ENCODE measurements around the gene PNPLA5. TPM values are rescaled to one million over a fixed set of nuclear protein-coding genes. Genes with fewer than 3 reads are reported as not detected.

PNPLA5 gene
- total and polyA plus RNA-seq, 9 of the 15 experiments (the other 6 are each of a cell fraction or from before 2014, with no cell fraction given) = not detected

- ChIA-PET CTCF (ENCODE audit: low intra/inter-chr PET ratio) (no interaction called here), POLR2A (no interaction called here)
- Histone ChIP-seq H2AFZ (ENCODE audit: low read depth, low read length) (no peak overlapping the region), H3K4me1 (replicated peaks in 1 of 2; ENCODE audit: control insufficient read depth in 2 of 2, insufficient read depth in 2 of 2, low read length in 2 of 2) (peaks cover 2 to 9% of the 10 kb centered on the region in 2 experiments; a peak in 3 of 5 replicates), H3K9ac (ENCODE audit: insufficient read depth in 1 of 2, low read depth in 2 of 2, low read length in 2 of 2) (no peak overlapping the region), H3K27me3 (ENCODE audit: control insufficient read depth in 2 of 2, insufficient read depth in 2 of 2, low read length in 2 of 2) (peaks cover 10 to 23% of the 10 kb centered on the region in 2 experiments; a peak in 4 of 5 replicates), H3K9me1 (ENCODE audit: control insufficient read depth, insufficient read depth, low read length) (no peaks in the 10 kb centered on the region), H3K27ac (ENCODE audit: extremely low read depth, low read depth, low read length) (no peak overlapping the region), H3K9me3 (replicated peaks; ENCODE audit: control insufficient read depth, insufficient read depth, low read depth, low read length) (no peaks in the 10 kb centered on the region), H3K79me2 (ENCODE audit: control insufficient read depth, insufficient read depth, low read length) (no peaks in the 10 kb centered on the region), H4K20me1 (replicated peaks; ENCODE audit: control insufficient read depth, insufficient read depth, low read length) (no peaks in the 10 kb centered on the region), H3K4me3 (no peak overlapping the region), H3K4me2 (ENCODE audit: insufficient read depth, low read length) (no peak overlapping the region), H3K36me3 (ENCODE audit: control insufficient read depth, insufficient read depth, low read length) (no peaks in the 10 kb centered on the region)
- DNase-seq (ENCODE audit: extremely low read depth in 1 of 4, low spot score in 3 of 4) (no peak), ATAC-seq (no peak), FAIRE-seq (no peak)
- WGBS (ENCODE audit: insufficient coverage, low coverage, missing lambda C conversion rate) = no CpG with 5 or more reads among the region's 1 CpG
- TF ChIP-seq KDM4B (IDR thresholded peaks at IDR 0.05; ENCODE audit: borderline replicate concordance in 2 of 2, low read depth in 1 of 2) (no peak), FOXP4 (CRISPR knock-in tag; IDR thresholded peaks at IDR 0.05; ENCODE audit: borderline replicate concordance) (no peak), SIRT6 (IDR thresholded peaks at IDR 0.05; ENCODE audit: low read depth, low read length) (no peak), HDGF (IDR thresholded peaks at IDR 0.05) (no peak), DNMT1 (IDR thresholded peaks at IDR 0.05) (no peak), ZNF140 (CRISPR knock-in tag; IDR thresholded peaks at IDR 0.05) (no peak), ZNF764 (CRISPR knock-in tag; IDR thresholded peaks at IDR 0.05; ENCODE audit: low read depth) (no peak), KLF1 (tag; IDR thresholded peaks at IDR 0.05) (no peak), HNRNPL (IDR thresholded peaks at IDR 0.05; ENCODE audit: low read depth, low read length) (no peak), HDAC2 (IDR thresholded peaks at IDR 0.05) (no peak), ZNF184 (CRISPR knock-in tag; IDR thresholded peaks at IDR 0.05) (no peak), ZNF583 (CRISPR knock-in tag; IDR thresholded peaks at IDR 0.05) (no peak), SMAD4 (CRISPR knock-in tag; conservative IDR thresholded peaks at IDR 0.05) (no peak)
- no TSS peak for BruUV-seq (replicated peaks)
- intact Hi-C loops (cut with micrococcal nuclease) (no loop called here), in situ Hi-C loops (cut with MboI) (no loop called here)
Observed at GRCh38 chr22:43926349-43926710, 34.5 kb upstream of the PNPLA5 start.
